IMR-90 (cell line): ENCODE data around the gene NTF3. TPM values are rescaled to one million over a fixed set of nuclear protein-coding genes. Genes with fewer than 3 reads are reported as not detected.

Experiments
- ATAC-seq: fragments of 200-7000 bp; cut with Tn5 transposase; 2 replicates; pipeline ENCODE4 v1.9.1; 2020; ENCODE audit warnings: low read depth, mild to moderate bottlenecking, moderate library complexity
- BruUV-seq: library from RNA; stranded (reverse); fragments of 400-500 nt; replicated peaks from 2 replicates; lab custom pipeline; 2021; lab: Mats Ljungman, UMichigan
- CTCF ChIA-PET: fragments of 300-600 bp; formaldehyde crosslinking; extraction: SDS; loops from one replicate; lab custom pipeline; 2021; ENCODE audit warnings: antibody characterized with exemption; lab: Yijun Ruan, JAX
- POLR2A ChIA-PET: fragments of 300-600 bp; sonication (Branson Sonifier 250); formaldehyde crosslinking; loops from one replicate; lab custom pipeline; 2022; ENCODE audit warnings: antibody characterized with exemption; ENCODE audit not compliant: unreplicated experiment; lab: Charles Lee
- DNase-seq: peaks from one replicate; pipeline ENCODE4 v3.0.0; 2013
- H2AFZ ChIP-seq: replicated peaks from 2 replicates; pipeline ENCODE3; 2013; ENCODE audit warnings: low read length, mild to moderate bottlenecking; ENCODE audit not compliant: poor library complexity
- H2AK5ac ChIP-seq: 2 replicates; pipeline ENCODE4 v1.6.1; 2013; ENCODE audit warnings: low read depth, low read length, inconsistent platforms
- H2AK9ac ChIP-seq: replicated peaks from 2 replicates; pipeline ENCODE3; 2013; ENCODE audit warnings: mild to moderate bottlenecking, low read depth, low read length, moderate library complexity; ENCODE audit not compliant: poor library complexity
- H2BK120ac ChIP-seq: 2 replicates; pipeline ENCODE4 v1.6.1; 2013; ENCODE audit warnings: low read depth, low read length, inconsistent platforms
- H2BK15ac ChIP-seq: 3 replicates; pipeline ENCODE4 v1.6.1; 2013; ENCODE audit warnings: low read depth, low read length, inconsistent platforms
- H2BK20ac ChIP-seq: 2 replicates; pipeline ENCODE4 v1.6.1; 2013; ENCODE audit warnings: low read depth, mild to moderate bottlenecking, inconsistent platforms, low read length, moderate library complexity
- H2BK5ac ChIP-seq: 2 replicates; pipeline ENCODE4 v1.6.1; 2013; ENCODE audit warnings: mild to moderate bottlenecking, low read depth, low read length, inconsistent platforms; ENCODE audit not compliant: poor library complexity, severe bottlenecking
- H3K14ac ChIP-seq: replicated peaks from 2 replicates; pipeline ENCODE4 v1.6.1; 2013; ENCODE audit warnings: low read depth, low read length, inconsistent platforms
- H3K18ac ChIP-seq: 2 replicates; pipeline ENCODE4 v1.6.1; 2013; ENCODE audit warnings: low read depth, low read length, control low read depth
- H3K23ac ChIP-seq: 2 replicates; pipeline ENCODE4 v1.6.1; 2013; ENCODE audit warnings: low read depth, low read length, inconsistent platforms
- H3K27ac ChIP-seq: 2 replicates; pipeline ENCODE4 v1.5.1; 2013; ENCODE audit warnings: mild to moderate bottlenecking, control low read depth, low read length; ENCODE audit not compliant: insufficient read depth
- H3K27me3 ChIP-seq: 2 replicates; pipeline ENCODE4 v1.6.1; 2013; ENCODE audit warnings: low read length; ENCODE audit not compliant: control insufficient read depth, insufficient read depth
- H3K36me3 ChIP-seq: 2 replicates; pipeline ENCODE4 v1.6.1; 2013; ENCODE audit warnings: low read length, mixed read lengths; ENCODE audit not compliant: control insufficient read depth, insufficient read depth
- H3K4ac ChIP-seq: 2 replicates; pipeline ENCODE4 v1.6.1; 2013; ENCODE audit warnings: low read depth, low read length, inconsistent platforms
- H3K4me1 ChIP-seq: 2 replicates; pipeline ENCODE4 v1.6.1; 2013; ENCODE audit warnings: low read length, mixed read lengths; ENCODE audit not compliant: control insufficient read depth, insufficient read depth
- H3K4me2 ChIP-seq: 2 replicates; pipeline ENCODE4 v1.6.1; 2013; ENCODE audit warnings: low read depth, mild to moderate bottlenecking, control low read depth, low read length, moderate library complexity
- H3K4me3 ChIP-seq: 2 replicates; pipeline ENCODE4 v1.5.1; 2013; ENCODE audit warnings: low read depth, mild to moderate bottlenecking, control low read depth, low read length, moderate library complexity; ENCODE audit not compliant: insufficient read depth
- H3K56ac ChIP-seq: 2 replicates; pipeline ENCODE4 v1.6.1; 2013; ENCODE audit warnings: low read length, inconsistent platforms; ENCODE audit not compliant: insufficient read depth; ENCODE audit errors: extremely low read depth
- H3K79me1 ChIP-seq, 2 experiments: 2 replicates each; pipeline ENCODE4 v1.6.1; 2013; ENCODE audit warnings: low read length in 2 of 2, inconsistent platforms in 1 of 2, low read depth in 1 of 2
- H3K9ac ChIP-seq: 2 replicates; pipeline ENCODE4 v1.6.1; 2013; ENCODE audit warnings: low read depth, low read length, control low read depth
- H3K9me1 ChIP-seq: 2 replicates; pipeline ENCODE4 v1.6.1; 2013; ENCODE audit warnings: low read length, inconsistent platforms; ENCODE audit not compliant: insufficient read depth
- H3K9me3 ChIP-seq: 2 replicates; pipeline ENCODE4 v1.6.1; 2013; ENCODE audit warnings: low read length; ENCODE audit not compliant: control insufficient read depth, insufficient read depth
- H4K20me1 ChIP-seq: 2 replicates; pipeline ENCODE4 v1.6.1; 2013; ENCODE audit warnings: low read length, inconsistent platforms; ENCODE audit not compliant: insufficient read depth
- H4K5ac ChIP-seq: 2 replicates; pipeline ENCODE4 v1.6.1; 2013; ENCODE audit warnings: mild to moderate bottlenecking, low read depth, low read length, control low read depth
- H4K8ac ChIP-seq, 2 experiments: 2 replicates each; pipeline ENCODE4 v1.6.1; 2013; ENCODE audit warnings: low read depth in 2 of 2, low read length in 2 of 2, control low read depth in 1 of 2, inconsistent platforms in 1 of 2
- H4K91ac ChIP-seq: 2 replicates; pipeline ENCODE4 v1.6.1; 2013; ENCODE audit warnings: low read depth, low read length, inconsistent platforms; ENCODE audit not compliant: insufficient read depth
- BHLHE40 ChIP-seq: fragments of 150-350 bp; IDR thresholded peaks from 2 replicates; pipeline ENCODE4 v1.6.1; 2016; ENCODE audit warnings: mild to moderate bottlenecking, low read depth, low read length
- CEBPB ChIP-seq: IDR thresholded peaks from 2 replicates; pipeline ENCODE4 v1.6.1; 2012; ENCODE audit warnings: low read depth, low read length, improper control_type of control experiment
- CHD1 ChIP-seq: IDR thresholded peaks from 2 replicates; pipeline ENCODE4 v1.6.1; 2012; ENCODE audit warnings: low read depth, low read length, improper control_type of control experiment
- FOS ChIP-seq: fragments of 150-350 bp; IDR thresholded peaks from 2 replicates; pipeline ENCODE4 v1.6.1; 2016; ENCODE audit warnings: low read depth, low read length
- MAFK ChIP-seq: IDR thresholded peaks from 2 replicates; pipeline ENCODE4 v1.6.1; 2012; ENCODE audit warnings: low read depth, low read length, improper control_type of control experiment
- MAZ ChIP-seq: IDR thresholded peaks from 2 replicates; pipeline ENCODE4 v1.6.1; 2012; ENCODE audit warnings: low read depth, mild to moderate bottlenecking, low read length, improper control_type of control experiment, moderate library complexity, borderline replicate concordance
- MXI1 ChIP-seq: IDR thresholded peaks from 2 replicates; pipeline ENCODE4 v1.6.1; 2012; ENCODE audit warnings: low read depth, mild to moderate bottlenecking, low read length, moderate library complexity, borderline replicate concordance
- NFE2L2 ChIP-seq: fragments of 150-350 bp; IDR thresholded peaks from 2 replicates; pipeline ENCODE4 v1.6.1; 2016; ENCODE audit warnings: low read depth, mild to moderate bottlenecking, low read length
- POLR2A ChIP-seq: IDR thresholded peaks from 2 replicates; pipeline ENCODE4 v1.6.1; 2012; ENCODE audit warnings: mild to moderate bottlenecking, low read depth, low read length
- RAD21 ChIP-seq: IDR thresholded peaks from 2 replicates; pipeline ENCODE4 v1.6.1; 2012; ENCODE audit warnings: low read length, improper control_type of control experiment
- RCOR1 ChIP-seq: IDR thresholded peaks from 2 replicates; pipeline ENCODE4 v1.6.1; 2012; ENCODE audit warnings: mild to moderate bottlenecking, low read length, improper control_type of control experiment; ENCODE audit not compliant: insufficient replicate concordance
- RFX5 ChIP-seq: IDR thresholded peaks from 2 replicates; pipeline ENCODE4 v1.8.0; 2012; ENCODE audit warnings: low read depth, mild to moderate bottlenecking, low read length, moderate library complexity
- SMC3 ChIP-seq: fragments of 150-350 bp; IDR thresholded peaks from 2 replicates; pipeline ENCODE4 v1.6.1; 2016; ENCODE audit warnings: low read depth, mild to moderate bottlenecking, antibody characterized with exemption, low read length, moderate library complexity
- WGBS, 2 experiments: methylation state at CpG; one replicate each; pipeline versions ENCODE4 v1.1.5 to v1.1.7; 2013; ENCODE audit warnings: missing lambda C conversion rate in 2 of 2; ENCODE audit not compliant: insufficient read length in 1 of 2; ENCODE audit errors: extremely low coverage in 2 of 2; 5-methylcytosine and 5-hydroxymethylcytosine counted together
- dilution Hi-C: fragments of 300-500 bp; cut with HindIII; formaldehyde crosslinking; loops from one replicate; pipeline ENCODE4 v1.14.3; 2018; ENCODE audit warnings: low sequenced_read_pairs; ENCODE audit not compliant: unreplicated experiment
- in situ Hi-C: fragments of 300-500 bp; cut with MboI; formaldehyde crosslinking; loops from 3 replicates; pipeline ENCODE4 v1.14.3; 2019; ENCODE audit warnings: low sequenced_read_pairs, inconsistent platforms, mixed read lengths
- intact Hi-C: fragments of 100-400 bp; cut with micrococcal nuclease; formaldehyde crosslinking; loops from 2 replicates; pipeline ENCODE4 v1.10.0; 2022
- polyA plus RNA-seq, 3 experiments: library from polyadenylated mRNA; depleted of rRNA; stranded (reverse); fragments of >200 nt; gene quantifications; 2 replicates each; pipeline ENCODE4 v1.2.3, GENCODE V29; 2012; ENCODE audit warnings: low replicate concordance in 1 of 3
- total RNA-seq: library from RNA; depleted of rRNA; stranded (reverse); fragments of >200 nt; gene quantifications from 2 replicates; pipeline ENCODE4 v1.2.3, GENCODE V29; 2012
- TF ChIP-seq, protein P1 (sequence below): fragments of 150-350 bp; IDR thresholded peaks from 2 replicates; pipeline ENCODE4 v1.6.1; 2016; ENCODE audit warnings: low read depth, mild to moderate bottlenecking, low read length, moderate library complexity, borderline replicate concordance
- TF ChIP-seq, protein P2 (sequence below): fragments of 150-350 bp; IDR thresholded peaks from 2 replicates; pipeline ENCODE4 v1.6.1; 2017; ENCODE audit warnings: mild to moderate bottlenecking, antibody characterized with exemption, low read length, low read depth
- TF ChIP-seq, protein P3 (sequence below): conservative IDR thresholded peaks from 2 replicates; pipeline ENCODE4 v1.5.1; 2012; ENCODE audit warnings: mild to moderate bottlenecking, low read depth, low read length, improper control_type of control experiment

NTF3 gene
- total and polyA plus RNA-seq, 2 of the 4 experiments (the other 2 are of a cell fraction), result 12.2 to 32.4 TPM

DNA sequence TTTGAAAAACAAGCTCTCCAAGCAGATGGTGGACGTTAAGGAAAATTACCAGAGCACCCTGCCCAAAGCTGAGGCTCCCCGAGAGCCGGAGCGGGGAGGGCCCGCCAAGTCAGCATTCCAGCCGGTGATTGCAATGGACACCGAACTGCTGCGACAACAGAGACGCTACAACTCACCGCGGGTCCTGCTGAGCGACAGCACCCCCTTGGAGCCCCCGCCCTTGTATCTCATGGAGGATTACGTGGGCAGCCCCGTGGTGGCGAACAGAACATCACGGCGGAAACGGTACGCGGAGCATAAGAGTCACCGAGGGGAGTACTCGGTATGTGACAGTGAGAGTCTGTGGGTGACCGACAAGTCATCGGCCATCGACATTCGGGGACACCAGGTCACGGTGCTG is 62.4 kb downstream of the NTF3 start:
- in situ Hi-C loops, result no loop called here

More for the DNA sequence above, 62.4 kb downstream of the NTF3 start:
- H2AK5ac ChIP-seq, result no peak overlapping the region
- H3K27ac ChIP-seq, result no peak overlapping the region
- no peak overlapping the region for H3K18ac ChIP-seq
- no TSS peak for BruUV-seq
- no peak overlapping the region for H3K9ac ChIP-seq
- no peak overlapping the region for H3K23ac ChIP-seq
- H2BK15ac ChIP-seq, result no peak overlapping the region
- no peak overlapping the region for H2AK9ac ChIP-seq
- intact Hi-C loops, result no loop called here
- no peak overlapping the region for H2BK20ac ChIP-seq
- H3K36me3 ChIP-seq, result peaks cover 26% of the 10 kb centered on the region
- H3K79me1 ChIP-seq, result peaks cover 51 to 96% of the 10 kb centered on the region in 2 experiments
- H3K4ac ChIP-seq, result no peak overlapping the region
- no peak overlapping the region for H3K56ac ChIP-seq
- H2BK120ac ChIP-seq, result no peak overlapping the region
- no peak overlapping the region for H3K14ac ChIP-seq
- peaks cover 40% of the 10 kb centered on the region for H3K4me1 ChIP-seq
- no peaks in the 10 kb centered on the region for H3K9me3 ChIP-seq
- TF ChIP-seq RFX5 (no peak), CHD1 (no peak), RAD21 (no peak), BHLHE40 (no peak), MAFK (no peak), RCOR1 (no peak), MAZ (no peak), FOS (no peak), SMC3 (no peak), POLR2A (no peak), CEBPB (no peak), MXI1 (no peak), NFE2L2 (no peak)
- TF ChIP-seq, protein P1, sequence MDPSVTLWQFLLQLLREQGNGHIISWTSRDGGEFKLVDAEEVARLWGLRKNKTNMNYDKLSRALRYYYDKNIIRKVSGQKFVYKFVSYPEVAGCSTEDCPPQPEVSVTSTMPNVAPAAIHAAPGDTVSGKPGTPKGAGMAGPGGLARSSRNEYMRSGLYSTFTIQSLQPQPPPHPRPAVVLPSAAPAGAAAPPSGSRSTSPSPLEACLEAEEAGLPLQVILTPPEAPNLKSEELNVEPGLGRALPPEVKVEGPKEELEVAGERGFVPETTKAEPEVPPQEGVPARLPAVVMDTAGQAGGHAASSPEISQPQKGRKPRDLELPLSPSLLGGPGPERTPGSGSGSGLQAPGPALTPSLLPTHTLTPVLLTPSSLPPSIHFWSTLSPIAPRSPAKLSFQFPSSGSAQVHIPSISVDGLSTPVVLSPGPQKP, result no peak
- TF ChIP-seq, protein P2, sequence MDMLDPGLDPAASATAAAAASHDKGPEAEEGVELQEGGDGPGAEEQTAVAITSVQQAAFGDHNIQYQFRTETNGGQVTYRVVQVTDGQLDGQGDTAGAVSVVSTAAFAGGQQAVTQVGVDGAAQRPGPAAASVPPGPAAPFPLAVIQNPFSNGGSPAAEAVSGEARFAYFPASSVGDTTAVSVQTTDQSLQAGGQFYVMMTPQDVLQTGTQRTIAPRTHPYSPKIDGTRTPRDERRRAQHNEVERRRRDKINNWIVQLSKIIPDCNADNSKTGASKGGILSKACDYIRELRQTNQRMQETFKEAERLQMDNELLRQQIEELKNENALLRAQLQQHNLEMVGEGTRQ, result no peak
- TF ChIP-seq, protein P3, sequence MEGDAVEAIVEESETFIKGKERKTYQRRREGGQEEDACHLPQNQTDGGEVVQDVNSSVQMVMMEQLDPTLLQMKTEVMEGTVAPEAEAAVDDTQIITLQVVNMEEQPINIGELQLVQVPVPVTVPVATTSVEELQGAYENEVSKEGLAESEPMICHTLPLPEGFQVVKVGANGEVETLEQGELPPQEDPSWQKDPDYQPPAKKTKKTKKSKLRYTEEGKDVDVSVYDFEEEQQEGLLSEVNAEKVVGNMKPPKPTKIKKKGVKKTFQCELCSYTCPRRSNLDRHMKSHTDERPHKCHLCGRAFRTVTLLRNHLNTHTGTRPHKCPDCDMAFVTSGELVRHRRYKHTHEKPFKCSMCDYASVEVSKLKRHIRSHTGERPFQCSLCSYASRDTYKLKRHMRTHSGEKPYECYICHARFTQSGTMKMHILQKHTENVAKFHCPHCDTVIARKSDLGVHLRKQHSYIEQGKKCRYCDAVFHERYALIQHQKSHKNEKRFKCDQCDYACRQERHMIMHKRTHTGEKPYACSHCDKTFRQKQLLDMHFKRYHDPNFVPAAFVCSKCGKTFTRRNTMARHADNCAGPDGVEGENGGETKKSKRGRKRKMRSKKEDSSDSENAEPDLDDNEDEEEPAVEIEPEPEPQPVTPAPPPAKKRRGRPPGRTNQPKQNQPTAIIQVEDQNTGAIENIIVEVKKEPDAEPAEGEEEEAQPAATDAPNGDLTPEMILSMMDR, result no peak
- H3K27me3 ChIP-seq, result no peaks in the 10 kb centered on the region
- ChIA-PET CTCF (no interaction called here), POLR2A (interaction anchor here (0.6 kb wide), 1 partner anchor 396 kb away, joined by 3 read pairs; no protein-coding TSS in a partner anchor)
- peaks cover 60% of the 10 kb centered on the region for H3K9me1 ChIP-seq
- DNase-seq (no peak), ATAC-seq (no peak)
- dilution Hi-C loops, result no loop called here
- H3K4me2 ChIP-seq, result no peak overlapping the region
- H4K20me1 ChIP-seq, result peaks cover 7% of the 10 kb centered on the region; the same call in 1 of the 2 replicates
- no peak overlapping the region for H3K4me3 ChIP-seq
- H4K8ac ChIP-seq, result no peak overlapping the region
- H2AFZ ChIP-seq, result no peak overlapping the region
- WGBS, 2 experiments, result 86% methylated on average over 17 of the region's 28 CpGs; no CpG with 5 or more reads in 1 of the 2 experiments
- H4K91ac ChIP-seq, result no peak overlapping the region
- no peak overlapping the region for H2BK5ac ChIP-seq
- H4K5ac ChIP-seq, result no peak overlapping the region
